K562 (cell line): ENCODE results near the gene GLRX2. TPM values are rescaled to one million over a fixed set of nuclear protein-coding genes. Genes with fewer than 3 reads are reported as not detected.

Experiments
- ADNP ChIP-seq: fragments of 200-800 bp; sonication (Bioruptor generic); IDR thresholded peaks from 2 replicates; pipeline ENCODE4 v1.6.1; 2016; ENCODE audit warnings: missing genetic modification characterization, missing compliant biosample characterization
- AFF4 ChIP-seq: sonication (generic); formaldehyde crosslinking; IDR thresholded peaks from 2 replicates; pipeline ENCODE4 v1.8.0; 2023; ENCODE audit warnings: mild to moderate bottlenecking, missing genetic modification reagents
- CTCFL ChIP-seq: IDR thresholded peaks from 2 replicates; pipeline ENCODE4 v1.6.1; 2011; ENCODE audit warnings: borderline replicate concordance, low read depth, mild to moderate bottlenecking, moderate library complexity, low read length; ENCODE audit not compliant: insufficient read depth, poor library complexity, severe bottlenecking
- DEAF1 ChIP-seq: fragments of 450-650 bp; formaldehyde crosslinking; IDR thresholded peaks from 2 replicates; pipeline ENCODE4 v1.4.0; 2020; ENCODE audit warnings: mild to moderate bottlenecking, moderate library complexity
- E2F6 ChIP-seq, 2 experiments: IDR thresholded peaks; 2 replicates each; pipeline ENCODE4 v1.6.1; 2011; ENCODE audit warnings: borderline replicate concordance in 1 of 2, control low read depth in 1 of 2, low read depth in 1 of 2, low read length in 1 of 2, mild to moderate bottlenecking in 1 of 2, mixed read lengths in 1 of 2, moderate library complexity in 1 of 2; ENCODE audit not compliant: insufficient read depth in 1 of 2, insufficient read length in 1 of 2, poor library complexity in 1 of 2, severe bottlenecking in 1 of 2; ENCODE audit errors: extremely low read depth in 1 of 2
- NRF1 ChIP-seq, 2 experiments: fragments of 450-650 bp; IDR thresholded peaks in 1 of 2; conservative IDR thresholded peaks in 1 of 2; 2 replicates each; pipeline ENCODE4 v1.6.1; 2014; ENCODE audit warnings: mild to moderate bottlenecking in 2 of 2
- PRDM10 ChIP-seq: fragments of 450-650 bp; IDR thresholded peaks from 2 replicates; pipeline ENCODE4 v1.6.1; 2018; ENCODE audit not compliant: partially characterized antibody
- SRF ChIP-seq, 2 experiments: fragments of 250-450, 450-650 bp in 1 of 2; sonication (Bioruptor Pico) in 1 of 2; sonication (generic) in 1 of 2; formaldehyde crosslinking; IDR thresholded peaks; 2 replicates each; pipeline versions ENCODE4 v1.5.0 to v1.5.1; 2020 to 2022; ENCODE audit warnings: mild to moderate bottlenecking in 1 of 2, missing genetic modification reagents in 1 of 2
- TCF3 ChIP-seq: sonication (generic); formaldehyde crosslinking; IDR thresholded peaks from 2 replicates; pipeline ENCODE4 v1.4.0; 2020; ENCODE audit warnings: mild to moderate bottlenecking, missing genetic modification reagents
- XRCC3 ChIP-seq: fragments of 450-650 bp; IDR thresholded peaks from 2 replicates; pipeline ENCODE4 v1.6.1; 2017; ENCODE audit warnings: mild to moderate bottlenecking, moderate library complexity
- ZNF121 ChIP-seq: sonication (generic); formaldehyde crosslinking; conservative IDR thresholded peaks from 2 replicates; pipeline ENCODE4 v1.8.0; 2022; ENCODE audit warnings: missing genetic modification reagents
- ZNF41 ChIP-seq: fragments of 250-450 bp; sonication (Bioruptor Pico); conservative IDR thresholded peaks from 2 replicates; pipeline ENCODE4 v1.4.0; 2020; ENCODE audit warnings: mild to moderate bottlenecking
- polyA plus RNA-seq, 8 experiments: library from polyadenylated mRNA; depleted of rRNA in 4 of 8; stranded (reverse) in 5 of 8; unstranded in 3 of 8; fragments of >200 nt; fragmentation: Nextera tagmentation in 2 of 8; fragmentation: Illumina TruSeq in 1 of 8; extraction: Ambion mirVana in 2 of 8; extraction: Trizol in 1 of 8; gene quantifications; 2 replicates each; pipeline versions ENCODE4 v1.2.1 to v1.2.3, GENCODE V29; 2011 to 2014; ENCODE audit warnings: inconsistent platforms in 1 of 8, missing spikeins in 1 of 8
- total RNA-seq, 7 experiments: library from RNA; depleted of rRNA in 6 of 7; stranded (reverse); fragments of >200 nt in 6 of 7; fragmentation: Illumina TruSeq in 2 of 7; extraction: Trizol in 2 of 7; gene quantifications; 2 replicates each; pipeline versions ENCODE4 v1.2.1 to v1.2.3, GENCODE V29; 2011 to 2021; ENCODE audit warnings: low replicate concordance in 1 of 7

Gene GLRX2
- total and polyA plus RNA-seq, 9 of the 15 experiments (the other 6 are each of a cell fraction or from before 2014, with no cell fraction given), result 13.3 to 82.6 (median 55.1) TPM

- peak; percentile 24 to 44 for TF ChIP-seq E2F6 (IDR thresholded peaks at IDR 0.05; ENCODE audit: borderline replicate concordance in 1 of 2, extremely low read depth in 1 of 2, insufficient read depth in 1 of 2, insufficient read length in 1 of 2, low read depth in 1 of 2, low read length in 1 of 2, poor library complexity in 1 of 2, severe bottlenecking in 1 of 2)
- TF ChIP-seq TCF3 (CRISPR knock-in tag), result no peak
- TF ChIP-seq ZNF41, result peak; percentile 39; the same call in 1 of the 2 replicates
- no peak for TF ChIP-seq CTCFL
- no peak for TF ChIP-seq ADNP
- TF ChIP-seq ZNF121 (CRISPR knock-in tag), result no peak
- peak in 1 of 2 experiments; percentile 49; a peak in 1 of 4 replicates for TF ChIP-seq NRF1 (conservative IDR thresholded peaks at IDR 0.05 in 1 of 2, IDR thresholded peaks at IDR 0.05 in 1 of 2)
- TF ChIP-seq DEAF1 (CRISPR knock-in tag), result 0 out of 2 replicates have a peak, but pooled peaks have one; percentile 14
- TF ChIP-seq AFF4 (CRISPR knock-in tag), result no peak
- no peak for TF ChIP-seq PRDM10
- peak; percentile 20 to 27; a peak in 1 of 4 replicates for TF ChIP-seq SRF (CRISPR knock-in tag; IDR thresholded peaks at IDR 0.05)
- TF ChIP-seq XRCC3, result no peak
These were observed 46.5 kb downstream of the GLRX2 start (continued) for GRCh38 chr1:193058529-193059281.
